ENCODE data around the gene EPS15. TPM values are rescaled to one million over a fixed set of nuclear protein-coding genes. Genes with fewer than 3 reads are reported as not detected.

The EPS15 gene
- total RNA-seq, 1 donor from 2014 or later, result 44.6 TPM

GRCh38 chr1:51420867-51421627, 98.0 kb downstream of the EPS15 start:
- TF ChIP-seq CTCF (IDR thresholded peaks at IDR 0.05), result no peak
- Histone ChIP-seq H3K27me3 (no peaks in the 10 kb centered on the region), H3K4me3 (no peak overlapping the region), H3K4me1 (peaks cover 0 to 21% of the 10 kb centered on the region in 2 donors), H3K36me3 (no peaks in the 10 kb centered on the region), H3K27ac (peak overlapping the region in 1 of 2 donors; percentile 50), H3K9me3 (no peaks in the 10 kb centered on the region)
- intact Hi-C loops (cut with DNase I), result loop anchor here (5.0 kb wide), 1 partner anchor 96 kb away; the partner anchor contains the start of gene EPS15
- no peak for DNase-seq (ENCODE audit: low spot score in 2 of 2)

GRCh38 chr1:51418384-51418959, 100.6 kb downstream of the EPS15 start:
- intact Hi-C loops (cut with DNase I), result no loop called here
- H3K4me1 ChIP-seq, result peaks cover 0 to 24% of the 10 kb centered on the region in 2 donors
- H3K36me3 ChIP-seq, result no peaks in the 10 kb centered on the region
- no peak overlapping the region for H3K4me3 ChIP-seq
- peak overlapping the region; percentile 72 to 82 for H3K27ac ChIP-seq
- no peak for DNase-seq (ENCODE audit: low spot score in 2 of 2)
- no peaks in the 10 kb centered on the region for H3K9me3 ChIP-seq
- no peak for TF ChIP-seq CTCF (IDR thresholded peaks at IDR 0.05)
- no peaks in the 10 kb centered on the region for H3K27me3 ChIP-seq

- no peaks in the 10 kb centered on the region for H3K27me3 ChIP-seq
- DNase-seq (ENCODE audit: low spot score in 2 of 2), result no peak
- intact Hi-C loops (cut with DNase I), result no loop called here
- no peak overlapping the region for H3K4me3 ChIP-seq
- H3K27ac ChIP-seq, result peak overlapping the region; percentile 72 to 82
- H3K9me3 ChIP-seq, result no peaks in the 10 kb centered on the region
- H3K36me3 ChIP-seq, result no peaks in the 10 kb centered on the region
- no peak for TF ChIP-seq CTCF (IDR thresholded peaks at IDR 0.05)
- H3K4me1 ChIP-seq, result peaks cover 0 to 19% of the 10 kb centered on the region in 2 donors
Observed at GRCh38 chr1:51417496-51418383, 101.3 kb downstream of the EPS15 start.

GRCh38 chr1:51416910-51417309, 102.2 kb downstream of the EPS15 start:
- H3K27ac ChIP-seq, result peak overlapping the region; percentile 72 to 82
- TF ChIP-seq CTCF (IDR thresholded peaks at IDR 0.05), result no peak
- intact Hi-C loops (cut with DNase I), result no loop called here
- peaks cover 0 to 17% of the 10 kb centered on the region in 2 donors for H3K4me1 ChIP-seq
- no peak for DNase-seq (ENCODE audit: low spot score in 2 of 2)
- no peaks in the 10 kb centered on the region for H3K9me3 ChIP-seq
- H3K27me3 ChIP-seq, result no peaks in the 10 kb centered on the region
- H3K36me3 ChIP-seq, result peaks cover 0 to 2% of the 10 kb centered on the region in 2 donors
- H3K4me3 ChIP-seq, result no peak overlapping the region

- Histone ChIP-seq H3K27me3 (no peaks in the 10 kb centered on the region), H3K27ac (peak overlapping the region; percentile 6 to 72), H3K4me3 (no peak overlapping the region), H3K36me3 (peaks cover 0 to 2% of the 10 kb centered on the region in 2 donors), H3K9me3 (no peaks in the 10 kb centered on the region), H3K4me1 (peaks cover 0 to 20% of the 10 kb centered on the region in 2 donors)
- intact Hi-C loops (cut with DNase I), result no loop called here
- no peak for TF ChIP-seq CTCF (IDR thresholded peaks at IDR 0.05)
- no peak for DNase-seq (ENCODE audit: low spot score in 2 of 2)
Observed at GRCh38 chr1:51415963-51416362, 103.1 kb downstream of the EPS15 start.
